Neural progenitor cell (in vitro differentiated cells): ENCODE measurements around the gene TNFAIP1.

Source experiments
- CTCF ChIP-seq: fragments of 200-600 bp; sonication (generic); IDR thresholded peaks from 2 replicates; pipeline ENCODE4 v1.5.1; 2017; ENCODE audit warnings: antibody characterized with exemption, mild to moderate bottlenecking
- EZH2 ChIP-seq: fragments of 200-600 bp; sonication (generic); IDR thresholded peaks from 2 replicates; pipeline ENCODE4 v1.6.1; 2017; ENCODE audit warnings: antibody characterized with exemption, mild to moderate bottlenecking, moderate library complexity
- EZH2phosphoT487 ChIP-seq: fragments of 200-600 bp; sonication (generic); IDR thresholded peaks from 2 replicates; pipeline ENCODE4 v1.6.1; 2017; ENCODE audit warnings: antibody characterized with exemption

GRCh38 chr17:28395968-28396367 lies 60.4 kb downstream of the TNFAIP1 start:
- TF ChIP-seq CTCF (no peak), EZH2 (no peak), EZH2phosphoT487 (no peak)
